ENCODE results near the gene ADAT1.

Gene ADAT1

GRCh38 chr16:75572864-75573542, 50.1 kb downstream of the ADAT1 start:
- no peak for DNase-seq

- no peak for DNase-seq
Measured at GRCh38 chr16:75570396-75571065, 52.5 kb downstream of the ADAT1 start.

DNA sequence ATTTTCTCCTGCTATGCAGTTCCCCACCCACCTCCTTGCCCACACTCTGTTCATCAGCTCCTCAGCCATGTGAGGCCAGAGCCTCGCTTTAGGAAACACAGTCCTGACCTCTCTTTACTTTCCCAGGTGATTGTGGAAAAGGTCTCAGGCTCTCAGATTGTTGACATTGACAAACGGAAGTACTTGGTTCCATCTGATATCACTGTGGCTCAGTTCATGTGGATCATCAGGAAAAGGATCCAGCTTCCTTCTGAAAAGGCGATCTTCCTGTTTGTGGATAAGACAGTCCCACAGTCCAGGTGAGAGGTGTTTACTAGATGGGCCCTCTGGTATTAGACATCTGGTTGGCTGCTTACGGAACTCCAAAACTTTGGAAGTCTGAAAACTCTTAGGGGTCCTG, 55.2 kb downstream of the ADAT1 start:
- DNase-seq, result no peak

DNA sequence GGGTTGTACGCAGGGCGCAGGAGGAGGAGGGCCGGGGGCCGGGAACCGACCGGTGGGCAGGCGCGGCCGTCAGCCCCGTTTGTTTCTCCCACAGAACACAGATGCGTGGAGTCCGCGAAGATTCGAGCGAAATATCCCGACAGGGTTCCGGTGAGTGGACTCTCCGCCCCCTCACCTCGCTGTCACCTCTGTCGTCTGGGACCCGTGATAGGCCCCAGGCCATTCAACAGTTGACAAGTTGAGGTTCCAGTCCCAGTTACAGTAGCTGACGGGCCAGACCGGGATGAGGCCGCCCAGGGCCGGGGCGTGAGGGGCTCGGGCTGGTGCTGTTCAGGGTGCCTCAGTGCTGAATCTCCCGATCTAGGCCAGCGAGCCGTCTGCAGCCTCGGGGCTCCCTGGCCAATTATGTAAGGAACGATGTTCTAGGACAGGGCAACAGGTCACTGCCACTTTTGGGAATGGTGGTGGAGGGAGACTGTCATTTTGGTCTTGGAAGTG, 56.3 kb downstream of the ADAT1 start:
- no peak for DNase-seq

GRCh38 chr16:75566040-75566757, 56.9 kb downstream of the ADAT1 start, which contains the start of gene GABARAPL2:
TSS of gene GABARAPL2 (plus strand) at chr16:75566379. CDS start at chr16:75566487, 108 bp downstream.
- peak; percentile 97 for DNase-seq

DNA sequence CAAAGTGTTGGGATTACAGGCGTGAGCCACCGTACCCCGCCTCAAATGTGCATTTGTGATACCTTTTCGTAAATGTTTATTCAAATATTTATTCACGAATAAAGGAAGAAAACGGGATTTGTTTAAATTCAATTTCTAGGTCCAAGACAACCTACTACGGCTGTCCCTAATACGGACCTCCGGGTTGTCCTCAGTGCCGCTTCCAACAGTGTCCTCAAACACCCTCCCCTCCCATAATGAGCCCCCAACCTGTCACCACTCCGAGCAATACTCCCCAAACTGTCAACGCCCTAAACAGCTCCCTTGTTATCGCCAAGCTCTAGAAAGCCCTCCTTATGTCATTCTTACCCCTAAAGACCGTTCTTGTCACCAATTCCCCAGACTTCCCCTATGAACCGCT, 57.4 kb downstream of the ADAT1 start:
- no peak for DNase-seq

DNA sequence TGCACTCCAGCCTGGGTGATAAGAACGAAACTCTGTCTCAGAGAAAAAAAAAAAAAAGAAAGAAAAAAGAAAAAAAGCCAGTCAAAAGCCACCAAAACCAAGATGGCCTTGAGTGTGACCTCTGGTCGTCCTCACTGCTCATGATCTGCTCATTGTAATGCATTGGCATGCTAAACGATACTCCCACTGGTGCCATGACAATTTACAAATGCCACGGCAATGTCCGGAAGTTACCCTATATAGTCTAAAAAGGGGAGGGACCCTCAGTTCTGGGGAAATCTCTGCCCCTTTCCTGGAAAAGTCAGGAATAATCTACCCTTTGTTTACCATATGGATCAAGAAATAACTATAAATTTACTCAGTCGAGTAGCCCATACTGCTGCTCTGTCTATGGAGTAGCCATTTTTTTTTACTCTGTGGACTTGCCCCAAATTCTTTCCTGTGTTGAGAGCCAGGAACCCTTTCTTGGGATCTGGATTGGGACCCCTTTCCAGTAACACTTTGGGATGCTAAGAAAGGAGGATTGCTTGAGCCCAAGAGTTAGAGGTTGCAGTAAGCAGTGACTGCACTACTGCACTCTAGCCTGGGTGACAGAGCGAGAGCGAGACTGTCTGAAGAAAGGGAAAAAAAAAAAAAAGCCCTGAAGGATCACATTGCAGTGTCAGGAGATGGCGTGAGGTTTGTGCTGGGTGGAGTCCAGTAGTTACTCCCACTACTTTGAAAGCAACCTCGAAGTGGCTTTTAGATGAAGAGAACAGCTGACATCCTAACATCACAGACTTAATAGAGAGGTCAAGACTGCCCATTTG, 63.3 kb downstream of the ADAT1 start:
- DNase-seq, result no peak

DNA sequence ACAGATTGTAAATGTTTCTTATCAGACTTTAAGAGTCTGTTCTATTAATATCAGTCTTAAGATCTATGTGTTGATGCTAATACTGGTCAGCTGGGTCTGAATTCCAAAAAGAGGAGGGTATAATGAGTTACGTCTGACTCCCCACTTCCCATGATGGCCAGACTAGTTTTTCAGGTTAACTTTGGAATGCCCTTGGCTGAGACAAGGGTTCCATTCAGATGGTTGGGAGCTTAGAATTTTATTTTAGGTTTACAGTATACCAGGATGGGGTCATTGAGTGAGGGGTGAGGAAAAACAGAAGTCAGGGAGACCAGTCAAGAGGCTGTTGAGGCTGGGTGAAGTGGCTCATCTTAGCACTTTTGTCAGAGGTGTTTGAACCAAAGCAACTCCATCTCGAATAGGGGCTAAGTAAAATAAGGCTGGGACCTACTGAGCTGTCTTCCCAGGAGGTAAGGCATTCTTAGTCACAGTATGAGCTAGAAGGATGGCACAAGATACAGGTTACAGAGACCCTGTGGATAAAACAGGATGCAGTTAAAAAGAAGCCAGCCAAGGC, 64.2 kb downstream of the ADAT1 start:
- no peak for DNase-seq

DNA sequence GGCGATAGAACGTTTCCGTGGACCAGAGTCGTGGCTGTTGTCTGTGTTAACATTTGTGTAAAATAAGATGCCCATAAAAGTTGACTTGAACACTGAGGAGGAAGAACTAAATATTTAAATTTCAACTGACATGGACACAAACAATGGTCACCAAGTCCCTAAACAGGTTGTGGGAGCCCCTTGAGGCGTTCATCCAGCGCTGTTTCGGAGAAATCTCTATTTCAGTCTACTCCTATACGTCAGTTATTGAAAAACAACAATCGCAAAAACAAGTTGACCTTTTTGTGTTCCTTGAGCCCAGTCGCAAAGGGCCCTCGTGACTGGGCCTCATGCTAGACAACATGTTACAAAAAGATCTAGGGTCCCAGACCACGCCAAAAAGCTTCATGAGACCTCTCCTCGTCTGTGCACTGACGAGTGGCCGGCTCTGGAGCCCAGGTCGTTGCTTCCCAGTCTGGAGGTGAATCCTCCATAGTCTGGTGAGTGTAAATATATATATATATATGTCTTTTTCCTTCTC, 66.6 kb downstream of the ADAT1 start:
- DNase-seq, result no peak

DNA sequence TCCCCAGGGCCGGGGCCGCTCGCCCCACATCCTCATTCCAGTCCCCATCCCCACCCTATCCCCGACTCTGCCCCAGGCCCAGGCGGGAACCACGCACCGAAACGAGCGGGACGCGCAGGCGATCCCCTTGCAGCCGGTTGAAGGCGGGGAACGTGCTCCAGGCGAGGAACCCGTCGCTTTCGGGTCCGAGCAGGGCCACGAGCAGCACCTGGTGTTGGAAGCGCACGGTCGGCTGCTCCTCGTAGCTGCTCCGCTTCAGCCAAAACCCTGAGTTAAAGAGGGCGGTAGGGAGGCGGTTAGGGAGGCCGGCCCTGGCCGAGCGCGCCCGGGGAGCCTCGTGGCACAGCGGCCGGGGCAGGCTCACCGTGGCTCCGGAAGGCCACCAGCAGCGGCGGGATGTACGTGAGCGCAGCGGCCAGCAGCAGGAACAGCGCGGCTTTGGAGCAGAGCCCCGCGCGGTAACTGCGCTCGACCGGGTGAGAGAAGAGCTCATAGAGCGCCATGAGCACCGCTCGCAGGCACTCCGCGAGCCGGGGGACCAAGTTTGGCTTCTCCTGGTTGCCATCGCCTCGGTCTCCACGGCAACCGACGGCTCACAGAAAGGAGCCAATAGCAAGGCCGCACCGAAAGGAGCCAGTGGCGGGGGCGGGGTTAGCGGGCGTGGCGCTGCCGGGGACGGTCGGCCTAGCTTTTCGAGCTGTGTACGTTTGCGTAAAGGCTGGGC, 67.2 kb downstream of the ADAT1 start, which contains the start of gene TMEM231:
TSS of gene TMEM231 (minus strand) at position 546 of the 724 bp plus-strand sequence. CDS start at position 503, 43 bp downstream.
- DNase-seq, result peak; percentile 98

GRCh38 chr16:75555213-75555706, 67.8 kb downstream of the ADAT1 start:
- peak; percentile 95 for DNase-seq

DNA sequence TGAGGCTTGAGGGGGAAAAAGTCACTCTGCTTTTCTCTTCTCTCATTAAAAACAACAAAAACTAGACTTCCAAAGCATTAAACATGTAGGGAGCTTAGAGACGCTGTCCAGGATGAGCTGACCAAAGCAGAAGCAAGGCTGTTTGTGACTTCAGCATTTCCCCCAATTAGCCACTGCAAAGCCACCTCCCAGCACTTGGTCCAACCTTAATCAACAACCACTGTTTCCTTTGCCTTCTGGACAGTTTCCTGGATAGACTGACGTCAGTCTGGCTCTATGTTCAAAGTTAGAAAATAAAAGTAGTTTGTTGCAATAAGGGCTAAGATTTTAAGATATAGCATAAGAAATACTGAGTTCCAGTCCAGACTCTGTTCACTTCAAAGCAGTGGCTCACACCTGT, 70.1 kb downstream of the ADAT1 start:
- no peak for DNase-seq

GRCh38 chr16:75550211-75550662, 72.8 kb downstream of the ADAT1 start:
- DNase-seq, result peak; percentile 13

Data from eye (tissue), 1 donor.